HG02623 (cell line): ENCODE data around the gene LPP.

ENCODE experiments used
- ATAC-seq: cut with Tn5 transposase; IDR thresholded peaks from one replicate; pipeline ENCODE4 v1.9.1; 2021; ENCODE audit warnings: moderate library complexity; ENCODE audit not compliant: unreplicated experiment

LPP gene

DNA sequence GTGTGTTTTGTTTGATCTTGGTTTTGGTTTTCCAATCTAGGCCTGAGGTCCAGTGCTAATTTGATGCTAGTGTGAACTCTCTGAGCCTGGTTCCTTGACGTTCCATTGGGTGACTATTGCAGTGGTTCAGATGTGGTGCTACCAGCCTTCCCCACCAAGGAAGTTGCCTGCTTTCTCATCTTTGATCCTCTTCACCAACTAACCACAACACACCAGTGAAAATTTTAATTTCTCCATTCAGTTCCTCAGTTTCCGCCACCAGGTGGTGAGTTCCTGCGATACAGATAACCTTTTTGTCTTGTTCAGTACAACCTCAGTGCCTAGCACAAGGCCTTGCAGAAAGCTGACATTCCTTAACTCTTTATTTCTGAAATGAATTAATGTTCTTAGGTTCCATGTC lies 680.4 kb downstream of the LPP start:
- ATAC-seq, result no peak

DNA sequence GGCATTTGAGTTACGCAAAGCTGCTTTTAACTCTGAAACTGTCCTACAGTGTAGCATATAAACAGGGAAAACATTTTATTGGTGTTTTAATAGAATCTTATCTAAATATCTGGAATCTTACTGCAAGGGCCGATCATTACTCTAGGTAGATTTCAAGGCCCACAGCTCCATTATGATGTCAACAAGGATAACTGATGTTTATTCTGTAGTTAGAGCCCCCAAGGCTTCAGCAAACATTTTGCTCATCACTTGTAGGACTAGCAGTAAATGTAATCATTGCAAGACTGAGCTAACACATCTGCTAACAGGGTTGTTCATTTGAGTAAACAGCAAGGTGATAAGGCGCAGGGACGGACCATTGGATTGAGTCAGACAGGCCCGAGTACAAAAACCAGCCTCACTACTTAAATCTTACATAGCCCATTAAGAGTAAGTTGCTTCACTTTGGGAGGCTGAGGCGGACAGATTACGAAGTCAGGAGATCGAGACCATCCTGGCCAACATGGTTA lies 685.3 kb downstream of the LPP start:
- no peak for ATAC-seq

DNA sequence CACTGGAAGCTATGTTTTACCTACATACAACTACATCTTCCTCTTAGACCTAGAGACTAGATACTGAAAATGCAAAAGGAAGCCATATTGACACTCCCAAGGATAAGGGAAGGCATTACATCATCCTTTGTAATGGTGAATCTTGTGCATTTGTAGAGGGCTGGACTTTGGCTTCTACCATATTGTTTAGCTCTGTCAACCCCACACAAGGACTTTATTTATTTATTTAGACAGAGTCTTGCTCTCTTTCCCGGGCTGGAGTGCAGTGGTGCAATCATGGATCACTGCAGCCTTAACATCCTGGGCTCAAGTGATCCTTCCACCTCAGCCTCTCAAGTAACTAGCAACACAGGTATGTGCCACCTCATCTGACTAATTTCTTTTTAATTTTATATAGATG lies 686.3 kb downstream of the LPP start:
- ATAC-seq, result no peak

DNA sequence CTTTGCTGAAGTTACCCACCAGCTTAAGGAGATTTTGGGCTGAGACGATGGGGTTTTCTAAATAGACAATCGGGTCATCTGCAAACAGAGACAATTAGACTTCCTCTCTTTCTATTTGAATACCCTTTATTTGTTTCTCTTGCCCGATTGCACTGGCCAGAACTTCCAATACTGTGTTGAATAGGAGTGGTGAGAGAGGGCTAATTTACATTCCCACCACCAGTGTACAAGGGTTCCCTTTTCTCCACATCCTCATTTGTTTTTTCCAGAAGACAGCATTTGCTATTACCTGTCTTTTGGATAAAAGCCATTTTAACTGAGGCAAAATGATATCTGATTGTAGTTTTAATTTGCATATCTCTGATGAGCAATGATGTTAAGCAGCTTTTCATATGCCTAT lies 687.9 kb downstream of the LPP start:
- no peak for ATAC-seq

DNA sequence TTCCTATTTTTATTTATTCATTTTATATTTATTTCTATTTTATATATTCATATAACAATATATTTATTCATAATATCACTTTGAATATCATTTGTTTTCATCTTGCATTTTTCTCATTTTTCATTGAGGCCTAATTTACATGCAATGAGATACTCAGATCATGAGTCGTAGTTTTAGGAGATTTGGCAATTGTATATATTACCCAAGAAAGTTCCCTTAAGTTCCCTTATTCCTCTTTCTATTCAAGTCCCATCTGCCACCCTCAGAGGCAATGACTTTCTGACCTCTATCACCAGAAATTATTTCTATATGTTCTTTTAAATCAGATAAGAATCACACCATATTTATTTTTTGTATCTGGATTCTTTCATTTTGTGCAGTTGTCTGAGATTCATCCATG lies 688.7 kb downstream of the LPP start:
- no peak for ATAC-seq

GRCh38 chr3:188844096-188844495 lies 690.1 kb downstream of the LPP start:
- no peak for ATAC-seq

DNA sequence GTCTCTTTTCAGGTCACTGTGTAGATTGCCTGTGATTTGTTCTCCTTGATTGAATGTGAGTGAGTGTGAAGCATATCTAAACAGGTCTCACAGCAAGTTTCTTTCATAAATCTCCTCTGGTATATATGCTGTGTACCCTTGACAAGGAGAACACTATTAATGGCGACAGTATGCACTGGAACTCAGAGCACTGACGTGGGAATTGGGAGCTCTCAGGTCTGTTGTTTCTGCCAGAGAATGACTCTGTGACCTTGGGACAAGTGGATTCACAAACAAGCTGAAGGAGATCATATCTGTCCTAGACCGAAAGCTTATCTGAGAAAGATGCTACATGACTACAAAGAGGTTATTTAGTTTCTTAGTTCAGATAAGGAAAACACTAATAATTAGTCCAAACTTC lies 691.6 kb downstream of the LPP start:
- ATAC-seq, result no peak

DNA sequence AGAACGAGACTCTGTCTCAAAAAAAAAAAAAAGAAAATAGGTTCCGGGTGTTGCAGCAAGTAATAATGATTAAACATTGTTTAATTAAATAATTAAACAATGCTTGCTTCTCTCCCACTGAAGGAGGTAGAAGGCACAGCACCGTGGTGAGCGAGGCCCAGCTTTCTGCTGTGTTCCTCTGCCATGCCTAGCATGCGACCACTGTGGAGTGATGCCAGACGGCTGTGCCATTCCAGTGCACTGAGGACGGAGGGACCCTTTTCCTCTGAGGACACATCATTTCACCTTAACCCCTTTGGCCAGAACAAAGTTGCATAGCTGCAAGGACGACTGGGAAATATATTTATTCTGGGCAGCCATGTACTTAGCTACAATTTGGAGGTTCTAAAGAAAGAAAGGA lies 695.0 kb downstream of the LPP start:
- no peak for ATAC-seq

- ATAC-seq, result no peak
These were observed 700.2 kb downstream of the LPP start for GRCh38 chr3:188853856-188854771.

DNA sequence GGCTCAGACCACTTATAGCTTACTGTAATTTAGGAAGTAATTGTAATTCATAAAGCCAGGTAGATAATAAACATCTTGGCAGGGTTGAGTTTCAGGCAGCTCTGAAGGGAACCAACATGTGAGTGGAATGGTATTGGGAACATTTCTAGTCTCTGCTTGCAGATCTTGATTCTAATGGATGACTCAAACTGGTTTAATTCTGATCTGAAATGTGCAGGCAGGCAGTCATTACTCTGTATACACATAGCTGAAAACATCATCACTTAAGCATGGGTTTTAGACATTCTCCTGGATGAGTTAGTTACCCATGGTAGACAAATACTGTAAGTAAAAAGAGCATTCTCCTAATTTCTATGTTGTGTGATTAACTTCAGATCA lies 700.8 kb downstream of the LPP start:
- ATAC-seq, result no peak

GRCh38 chr3:188855675-188856074 lies 701.7 kb downstream of the LPP start:
- no peak for ATAC-seq

- no peak for ATAC-seq
These were observed 706.2 kb downstream of the LPP start for GRCh38 chr3:188860147-188860546.

- ATAC-seq, result no peak
These were observed 708.1 kb downstream of the LPP start for GRCh38 chr3:188861842-188862744.

DNA sequence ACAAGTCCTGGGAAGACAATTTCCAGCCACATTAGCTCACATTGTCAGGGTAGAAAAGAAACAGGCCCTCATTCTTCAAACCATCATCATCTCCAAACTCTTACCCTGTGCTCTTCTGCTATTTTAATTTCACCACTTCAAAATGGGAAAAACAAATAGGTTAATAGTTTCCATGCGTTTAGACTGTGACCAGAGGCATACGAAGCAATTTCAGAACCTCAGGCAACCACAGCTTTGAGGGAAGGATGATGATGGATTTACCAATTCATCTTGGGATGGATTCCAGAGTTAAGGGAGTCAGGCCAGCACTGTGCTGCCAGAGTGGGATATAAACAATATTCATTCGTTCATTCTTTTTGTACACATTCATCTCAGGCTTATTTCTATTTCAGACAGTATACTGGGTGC lies 710.0 kb downstream of the LPP start:
- no peak for ATAC-seq

- ATAC-seq, result no peak
These were observed 713.8 kb downstream of the LPP start for GRCh38 chr3:188867691-188868265.

DNA sequence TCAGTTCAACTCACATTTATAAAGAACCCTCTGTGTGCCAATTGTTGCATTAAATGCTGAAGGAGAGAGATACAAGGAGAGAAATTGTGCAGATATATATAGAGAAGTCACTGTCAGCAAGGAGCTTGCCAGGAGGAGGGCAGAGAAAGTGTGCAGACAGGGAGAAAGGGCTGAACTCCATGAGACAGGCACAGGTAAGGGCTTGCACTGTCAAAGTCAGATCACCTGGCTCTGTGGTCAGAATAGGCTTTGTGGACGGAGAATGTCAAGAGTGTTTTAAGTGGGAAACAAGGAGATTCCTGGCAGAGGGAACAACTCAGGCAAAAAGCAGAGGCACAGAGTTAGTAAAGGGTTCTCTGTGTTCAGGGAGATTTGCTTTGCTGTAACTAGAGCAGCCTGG lies 714.8 kb downstream of the LPP start:
- ATAC-seq, result no peak

- ATAC-seq, result no peak
These were observed 715.7 kb downstream of the LPP start for GRCh38 chr3:188869628-188870027.

DNA sequence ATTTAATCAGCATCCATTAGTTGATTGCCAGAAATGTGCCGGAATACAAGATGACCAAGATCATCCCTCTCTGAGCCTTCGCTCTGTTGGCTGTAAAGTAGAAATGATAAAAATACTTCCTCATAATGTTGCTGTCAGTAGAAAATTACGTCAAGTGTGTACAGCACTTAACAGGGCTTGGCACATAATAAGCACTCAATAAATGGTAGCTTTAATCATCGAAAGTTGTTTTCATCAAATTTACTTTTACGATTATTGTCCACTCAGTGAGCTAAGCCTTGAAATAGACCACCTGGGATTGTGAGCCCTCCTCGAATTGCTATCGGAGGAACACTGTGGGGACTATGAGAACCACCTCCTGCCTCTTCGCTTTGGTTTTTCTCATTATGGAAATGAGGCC lies 716.5 kb downstream of the LPP start:
- no peak for ATAC-seq

- no peak for ATAC-seq
These were observed 720.6 kb downstream of the LPP start for GRCh38 chr3:188874576-188874975.

DNA sequence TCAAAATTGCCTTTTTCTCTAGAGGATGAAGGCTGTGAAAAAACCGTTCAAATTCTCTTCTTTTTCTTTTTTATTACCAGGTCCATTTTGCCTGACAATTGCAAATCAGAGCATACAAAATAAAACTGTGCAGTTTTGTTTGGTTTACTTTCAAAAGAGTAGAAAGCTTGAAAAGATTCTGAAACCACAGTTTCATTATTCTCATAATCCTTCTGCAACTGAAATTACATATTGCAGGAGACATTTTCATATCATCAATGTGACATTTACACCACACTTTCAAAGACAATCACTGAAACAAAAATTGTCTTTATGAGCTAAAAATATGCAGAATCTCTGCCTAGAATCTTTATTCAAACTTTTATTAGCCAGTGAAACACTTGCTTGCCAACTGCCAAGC lies 721.5 kb downstream of the LPP start:
- ATAC-seq, result no peak

GRCh38 chr3:188876370-188876769 lies 722.4 kb downstream of the LPP start:
- ATAC-seq, result no peak
